ENCODE results near the gene SLC6A20.

The SLC6A20 gene

GRCh38 chr3:45712434-45713110 is 83.8 kb downstream of the SLC6A20 start:
- no peak for DNase-seq

- DNase-seq = no peak
Measured at GRCh38 chr3:45711931-45712330, 84.4 kb downstream of the SLC6A20 start.

- no peak for DNase-seq
Measured at GRCh38 chr3:45705839-45706808, 90.2 kb downstream of the SLC6A20 start.

Measured in activated CD4-positive, CD25-positive, alpha-beta regulatory T cell (primary cell).